Upper lobe of left lung (tissue), 4 donors: ENCODE data around the gene SMCHD1.

Experiments
- CTCF ChIP-seq, 6 experiments: fragments of 450-650 bp in 4 of 6; fragments of 200-600 bp in 2 of 6; sonication (generic) in 2 of 6; IDR thresholded peaks; one replicate each; pipeline ENCODE4 v1.5.1; 2016 to 2019; ENCODE audit warnings: antibody characterized with exemption in 6 of 6
- POLR2AphosphoS5 ChIP-seq, 2 donors: sonication (generic); formaldehyde crosslinking; IDR thresholded peaks; one replicate each; pipeline ENCODE4 v1.5.1; 2017; ENCODE audit warnings: antibody characterized with exemption in 2 of 2

DNA sequence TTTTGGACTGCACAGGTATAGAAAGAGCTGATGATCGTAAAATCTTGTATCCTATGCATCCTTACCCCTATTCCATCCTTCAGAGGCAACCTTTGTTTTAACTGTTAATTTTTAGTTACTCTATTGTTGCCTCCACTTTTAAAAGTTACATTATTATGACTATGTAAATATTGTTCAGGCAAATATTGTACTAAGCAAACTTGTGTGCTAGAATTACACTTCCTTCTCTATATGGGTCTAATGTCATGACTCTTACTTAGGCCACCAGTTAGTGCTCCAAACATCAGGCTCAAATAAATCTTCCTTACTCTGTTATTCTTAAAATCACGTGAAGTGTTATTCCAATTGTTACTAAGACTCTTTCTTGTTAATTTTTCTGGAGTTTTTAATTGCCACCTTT lies 143.8 kb downstream of the SMCHD1 start:
- no peak for TF ChIP-seq CTCF (IDR thresholded peaks at IDR 0.05)
- TF ChIP-seq POLR2AphosphoS5 (IDR thresholded peaks at IDR 0.05): no peak
